G401 (cell line): ENCODE measurements around the gene DIO3. TPM values are rescaled to one million over a fixed set of nuclear protein-coding genes. Genes with fewer than 3 reads are reported as not detected.
"Not testable (repeated sequence)": the region's sequence is repeated elsewhere in the genome, so short reads cannot be mapped to it uniquely, and the experiment has no call there.

Experiments used
- DNase-seq: peaks from one replicate; pipeline ENCODE4 v3.0.0-alpha.2; 2015; ENCODE audit warnings: low spot score
- in situ Hi-C: cut with HindIII; loops from 2 replicates; pipeline ENCODE4 v1.10.0; 2016; ENCODE audit warnings: low sequenced_read_pairs, mixed read lengths
- total RNA-seq: library from RNA; depleted of rRNA; stranded (reverse); fragments of >200 nt; shearing (Covaris generic); gene quantifications from 2 replicates; pipeline ENCODE4 v1.2.3, GENCODE V29; 2014

Gene DIO3
- total RNA-seq, 1 experiment from 2014 or later = not detected

GRCh38 chr14:101556566-101557320, 4.6 kb upstream of the DIO3 start:
- no peak for DNase-seq
- in situ Hi-C loops = no loop called here

DNA sequence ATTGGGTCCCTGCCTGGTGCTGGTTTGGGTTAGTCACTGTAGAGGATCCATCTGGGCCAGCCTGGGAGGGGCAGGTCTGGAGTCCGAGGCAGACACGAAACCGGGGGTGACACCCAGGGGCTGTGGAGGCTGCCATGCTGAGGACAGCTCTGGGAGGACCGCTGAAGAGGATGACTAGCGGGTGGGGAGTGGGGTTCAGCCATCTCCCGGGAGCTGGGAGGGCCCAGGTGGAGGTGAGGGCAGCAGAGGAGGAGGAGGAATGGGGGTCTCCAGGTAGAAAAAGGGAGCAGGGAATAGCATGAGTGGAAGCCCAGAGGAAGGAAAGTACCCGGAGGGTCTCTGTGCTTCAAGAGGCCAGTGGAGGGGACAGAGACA, 4.0 kb upstream of the DIO3 start:
- in situ Hi-C loops = no loop called here
- no peak for DNase-seq

- in situ Hi-C loops = no loop called here
These were observed 3.2 kb upstream of the DIO3 start for GRCh38 chr14:101557811-101558738.

DNA sequence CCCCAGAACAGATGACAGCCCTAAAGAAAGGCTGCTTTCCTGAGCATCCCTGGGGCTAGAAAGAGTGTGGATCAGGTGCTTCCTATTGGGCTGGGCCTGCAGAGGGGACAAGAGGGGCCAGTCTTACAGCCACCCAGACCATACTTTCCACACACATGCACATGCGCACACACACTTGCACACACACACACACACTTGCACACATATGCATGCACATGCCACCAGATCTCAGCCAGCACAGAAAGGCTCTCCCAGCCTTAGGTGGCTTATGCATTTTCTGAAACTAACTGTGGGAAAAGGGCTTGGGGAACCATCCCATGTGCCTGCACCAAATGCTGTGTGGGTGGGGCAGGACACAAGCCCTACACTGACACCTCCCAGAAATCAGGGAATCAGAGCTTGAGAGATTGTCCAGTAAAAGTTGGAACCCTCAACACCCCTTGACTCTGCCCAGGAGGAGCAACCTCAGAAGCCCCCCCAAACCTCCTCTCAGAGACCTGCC, 2.5 kb upstream of the DIO3 start:
- in situ Hi-C loops = no loop called here
- DNase-seq = no peak

More at GRCh38 chr14:101557811-101558738, 3.2 kb upstream of the DIO3 start:
- DNase-seq = no peak

- no peak for DNase-seq
- in situ Hi-C loops = no loop called here
These were observed 2.1 kb upstream of the DIO3 start for GRCh38 chr14:101559250-101559623.

DNA sequence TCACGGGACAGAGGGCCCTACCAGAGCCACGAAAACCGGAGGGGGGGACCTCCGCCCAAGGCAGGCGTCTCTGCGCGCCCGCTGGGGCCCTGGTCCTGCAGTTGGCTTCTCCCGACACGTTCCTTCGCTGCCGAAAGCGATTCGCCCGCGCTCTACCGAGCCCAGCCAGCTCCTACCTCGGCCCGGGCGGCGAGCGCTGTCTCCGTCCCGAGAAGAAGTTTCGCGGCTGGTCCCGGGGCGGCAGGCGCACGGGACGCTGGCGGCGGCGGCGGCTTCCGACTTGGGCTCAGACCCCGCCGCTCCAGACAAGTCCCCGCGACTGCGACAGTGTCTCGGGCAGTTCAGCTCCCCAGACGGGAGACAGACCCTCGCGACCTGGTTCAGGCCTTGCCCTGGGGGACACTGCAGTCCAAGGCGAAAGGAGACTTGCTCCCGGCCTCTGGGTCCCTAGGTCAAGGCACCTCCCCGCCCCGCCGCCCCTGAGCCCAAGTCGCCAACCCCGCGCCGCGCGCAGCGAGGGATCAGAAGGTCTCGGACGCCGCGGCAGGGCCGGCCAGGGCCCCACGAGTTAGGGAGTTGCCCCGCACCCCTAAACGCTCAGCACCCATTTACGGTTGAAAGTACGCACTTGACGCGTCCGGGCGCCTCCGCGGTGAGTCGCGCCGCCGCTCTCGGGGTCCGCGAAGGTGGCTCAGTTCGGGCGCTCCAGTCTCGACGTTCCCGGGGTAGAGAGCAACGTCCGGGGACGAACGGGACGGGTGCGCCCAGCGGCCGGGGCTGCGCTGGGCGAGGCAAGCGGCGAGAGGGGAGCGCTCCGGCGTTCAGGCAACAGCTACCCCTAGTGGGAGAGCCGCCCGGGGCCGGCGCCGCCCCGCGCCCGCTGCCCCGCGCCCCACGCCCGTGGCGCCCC, 1.4 kb upstream of the DIO3 start:
- DNase-seq = no peak
- in situ Hi-C loops = no loop called here

DNA sequence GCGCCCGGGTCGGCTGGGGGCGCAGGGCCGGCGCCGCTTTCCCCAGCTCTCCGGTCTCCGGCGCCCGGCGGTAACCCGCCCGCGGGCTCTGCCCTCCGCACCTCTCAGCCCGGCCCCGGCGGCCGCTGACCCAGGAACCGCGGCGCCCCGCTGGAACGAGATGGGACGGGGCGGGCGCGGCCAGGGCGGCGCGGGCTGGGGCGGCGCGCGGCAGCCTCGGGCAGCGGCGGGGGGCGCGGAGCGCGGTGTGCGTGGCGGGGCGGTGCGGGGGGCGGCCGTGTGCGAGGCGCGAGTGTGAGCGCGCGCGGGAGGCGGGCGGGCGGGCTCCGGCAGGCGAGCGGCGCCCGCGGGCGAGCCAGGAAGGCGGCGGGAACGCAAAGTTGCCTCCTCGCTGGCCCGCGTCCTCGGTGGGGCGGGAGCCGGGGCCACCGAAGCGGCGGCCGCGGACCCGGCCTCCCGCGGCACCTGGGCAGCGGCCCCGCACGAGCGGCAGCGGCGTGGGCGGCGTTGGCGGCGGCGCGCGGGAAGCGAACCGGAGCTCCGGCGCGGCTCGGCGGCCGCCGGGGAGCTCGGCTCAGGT, 671 bp upstream of the DIO3 start:
- in situ Hi-C loops = no loop called here
- no peak for DNase-seq

- no peak for DNase-seq
- in situ Hi-C loops = no loop called here
These were observed 699 bp downstream of the DIO3 start for GRCh38 chr14:101561897-101562490.

DNA sequence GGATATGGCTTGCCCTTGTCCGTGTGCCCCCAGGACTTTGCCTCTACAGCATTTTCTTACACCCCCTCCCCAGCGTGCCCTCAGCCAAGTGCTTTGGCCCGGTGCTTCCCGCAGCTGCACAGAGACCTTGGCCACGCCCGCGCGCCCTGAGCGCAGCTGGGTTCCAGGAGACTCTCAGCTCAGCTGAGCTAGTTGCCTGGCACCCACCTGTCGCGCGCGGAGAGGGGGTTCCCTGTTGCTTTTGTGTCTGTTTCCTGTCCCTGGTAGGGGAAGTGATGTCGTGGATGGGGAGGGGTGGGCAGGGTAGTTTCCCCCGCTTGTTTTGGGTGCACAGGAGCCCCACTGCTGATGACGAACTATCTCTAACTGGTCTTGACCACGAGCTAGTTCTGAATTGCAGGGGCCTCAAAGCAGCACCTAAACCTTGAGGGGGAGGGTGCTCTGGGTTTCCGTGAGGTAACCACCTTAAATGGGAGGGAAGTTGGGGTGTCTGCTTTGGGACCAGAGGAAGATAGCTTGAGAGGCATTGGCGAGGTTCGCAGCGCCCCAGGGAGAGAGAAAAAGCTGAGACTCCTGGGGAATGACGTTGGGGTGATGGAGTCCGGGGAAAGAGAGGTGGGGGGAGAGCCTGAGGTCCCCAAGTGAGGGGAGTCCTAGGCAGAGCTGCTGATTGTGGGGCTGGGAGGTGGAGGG, 1.5 kb downstream of the DIO3 start:
- in situ Hi-C loops = no loop called here
- DNase-seq = no peak

- in situ Hi-C loops = no loop called here
- no peak for DNase-seq
These were observed 2.0 kb downstream of the DIO3 start for GRCh38 chr14:101563352-101563653.

GRCh38 chr14:101563654-101564443, 2.6 kb downstream of the DIO3 start:
- in situ Hi-C loops = no loop called here
- no peak for DNase-seq

DNA sequence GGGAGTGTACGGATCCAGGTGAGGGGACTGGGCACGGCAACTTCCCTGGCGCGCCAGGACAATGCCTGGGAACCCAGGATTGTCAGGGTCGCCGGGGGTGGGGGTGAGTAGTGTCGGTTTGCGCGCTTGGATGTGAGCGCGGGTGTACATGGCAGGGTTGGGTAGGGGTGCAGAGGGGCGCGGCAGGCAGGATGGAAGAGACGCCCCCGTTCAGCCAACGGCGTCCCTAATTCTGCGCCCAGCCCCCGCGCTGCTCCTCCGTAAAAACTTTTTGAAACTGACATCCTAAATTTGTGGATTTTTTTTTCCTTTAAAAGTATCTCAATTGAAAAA, 3.1 kb downstream of the DIO3 start:
- no peak for DNase-seq
- in situ Hi-C loops = no loop called here

- in situ Hi-C loops = no loop called here
- no peak for DNase-seq
These were observed 3.8 kb downstream of the DIO3 start for GRCh38 chr14:101564819-101565698.

GRCh38 chr14:101567252-101567651, 6.0 kb downstream of the DIO3 start:
- DNase-seq = no peak
- in situ Hi-C loops = no loop called here

DNA sequence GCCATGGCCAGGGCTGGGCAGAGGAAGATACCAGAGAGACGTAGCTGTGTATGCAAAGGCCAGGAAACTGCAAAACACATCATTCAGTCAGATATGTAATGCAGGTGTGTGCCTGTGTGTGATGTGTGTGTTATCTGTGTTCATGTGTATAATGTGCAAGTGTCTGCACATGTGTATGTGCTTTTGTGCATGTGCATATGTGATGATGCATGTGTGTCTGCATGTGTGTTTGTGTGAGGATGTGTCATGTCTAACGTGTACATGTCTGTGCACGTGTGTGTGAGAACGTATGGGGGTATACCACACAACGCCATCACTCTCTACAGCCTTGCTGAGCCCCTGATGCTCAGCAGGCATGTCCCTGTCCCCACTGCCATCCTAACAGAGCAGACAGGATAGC, 9.7 kb downstream of the DIO3 start:
- in situ Hi-C loops = no loop called here

DNA sequence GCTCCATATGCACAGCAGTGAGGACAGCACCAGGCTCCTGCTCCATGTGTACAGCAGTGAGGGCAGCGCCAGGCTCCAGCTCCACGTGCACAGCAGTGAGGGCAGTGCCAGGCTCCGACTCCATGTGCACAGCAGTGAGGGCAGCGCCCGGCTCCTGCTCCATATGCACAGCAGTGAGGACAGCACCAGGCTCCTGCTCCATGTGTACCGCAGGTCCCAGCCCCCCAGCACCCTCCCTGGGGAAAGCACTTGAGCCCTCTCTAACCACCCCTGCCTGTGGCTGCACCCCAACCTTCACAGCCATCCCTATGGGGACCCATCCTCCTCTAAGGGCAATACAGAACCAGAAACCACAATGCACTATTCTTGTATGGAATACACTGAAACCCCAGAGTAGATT, 11.2 kb downstream of the DIO3 start:
- DNase-seq, in situ Hi-C loops: not testable (repeated sequence)

More for the DNA sequence above, 9.7 kb downstream of the DIO3 start:
- no peak for DNase-seq

GRCh38 chr14:101573289-101573688, 12.0 kb downstream of the DIO3 start:
- in situ Hi-C loops = no loop called here

More at GRCh38 chr14:101573289-101573688, 12.0 kb downstream of the DIO3 start:
- DNase-seq = no peak
